ENCODE measurements around the gene LPIN3. TPM values are rescaled to one million over a fixed set of nuclear protein-coding genes. Genes with fewer than 3 reads are reported as not detected.

The LPIN3 gene
- total RNA-seq, 6 donors from 2014 or later = 9.4 to 78.6 (median 14.2) TPM

DNA sequence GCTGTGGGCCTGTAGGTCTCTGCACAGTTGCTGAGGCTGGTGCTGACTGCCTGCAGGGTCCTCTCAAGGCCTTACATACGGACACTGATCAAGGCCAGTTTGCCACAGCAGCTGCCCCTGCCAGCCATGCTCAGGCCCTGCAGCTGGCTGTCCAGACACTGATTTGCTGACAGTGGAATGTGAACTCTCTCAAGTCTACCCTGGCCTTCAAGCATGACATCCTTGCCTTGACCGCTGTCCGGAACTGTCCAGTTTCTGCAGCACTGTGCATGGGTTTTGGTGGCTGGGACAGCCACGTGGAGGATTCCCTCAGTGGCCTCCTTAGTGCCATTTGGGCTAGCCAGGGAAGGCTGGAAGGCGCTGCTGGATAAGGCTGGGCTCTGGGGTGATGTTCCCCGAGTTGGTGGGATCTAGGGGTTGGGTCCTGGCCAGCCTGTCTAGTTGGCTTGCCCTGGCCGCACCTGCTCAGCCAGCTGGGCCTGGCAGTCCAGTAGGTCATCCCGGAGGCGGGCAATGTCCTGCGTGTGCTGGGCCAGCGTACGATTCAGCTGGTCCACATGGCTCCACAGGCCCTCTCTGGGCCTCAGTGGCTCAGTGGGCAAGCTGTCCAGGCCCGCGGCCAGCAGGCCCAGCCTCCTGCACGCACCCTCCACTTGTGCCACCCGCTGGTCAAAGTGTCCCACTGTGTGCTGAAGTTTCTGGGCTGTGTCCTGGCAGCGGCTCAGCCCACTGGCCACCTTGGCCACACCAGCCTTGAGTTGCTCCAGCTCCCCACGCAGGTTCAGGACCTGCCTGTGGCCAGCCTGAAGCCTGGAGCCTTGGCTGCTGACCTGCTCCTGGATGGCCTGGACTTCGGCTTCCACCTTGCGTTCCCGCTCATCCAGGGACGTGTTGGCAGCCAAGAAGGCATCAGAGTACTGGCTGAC, 20.5 kb downstream of the LPIN3 start:
- Histone ChIP-seq H3K27ac (no peak overlapping the region), H3K36me3 (peaks cover 0 to 23% (median 8%) of the 10 kb centered on the region in 4 donors), H3K27me3 (peaks cover 0 to 15% (median 4%) of the 10 kb centered on the region in 4 donors), H3K4me3 (no peak overlapping the region), H3K4me1 (peaks cover 3 to 7% (median 4%) of the 10 kb centered on the region in 4 donors), H3K9me3 (no peaks in the 10 kb centered on the region)
- no peak for ATAC-seq (ENCODE audit: low FRiP score in 2 of 2)
- peak in 1 of 2 donors; percentile 73 for DNase-seq
- no peak for TF ChIP-seq POLR2A (IDR thresholded peaks at IDR 0.05)
- 89 to 91% methylated on average over 8 to 12 of the region's 22 CpGs for WGBS, 2 donors

DNA sequence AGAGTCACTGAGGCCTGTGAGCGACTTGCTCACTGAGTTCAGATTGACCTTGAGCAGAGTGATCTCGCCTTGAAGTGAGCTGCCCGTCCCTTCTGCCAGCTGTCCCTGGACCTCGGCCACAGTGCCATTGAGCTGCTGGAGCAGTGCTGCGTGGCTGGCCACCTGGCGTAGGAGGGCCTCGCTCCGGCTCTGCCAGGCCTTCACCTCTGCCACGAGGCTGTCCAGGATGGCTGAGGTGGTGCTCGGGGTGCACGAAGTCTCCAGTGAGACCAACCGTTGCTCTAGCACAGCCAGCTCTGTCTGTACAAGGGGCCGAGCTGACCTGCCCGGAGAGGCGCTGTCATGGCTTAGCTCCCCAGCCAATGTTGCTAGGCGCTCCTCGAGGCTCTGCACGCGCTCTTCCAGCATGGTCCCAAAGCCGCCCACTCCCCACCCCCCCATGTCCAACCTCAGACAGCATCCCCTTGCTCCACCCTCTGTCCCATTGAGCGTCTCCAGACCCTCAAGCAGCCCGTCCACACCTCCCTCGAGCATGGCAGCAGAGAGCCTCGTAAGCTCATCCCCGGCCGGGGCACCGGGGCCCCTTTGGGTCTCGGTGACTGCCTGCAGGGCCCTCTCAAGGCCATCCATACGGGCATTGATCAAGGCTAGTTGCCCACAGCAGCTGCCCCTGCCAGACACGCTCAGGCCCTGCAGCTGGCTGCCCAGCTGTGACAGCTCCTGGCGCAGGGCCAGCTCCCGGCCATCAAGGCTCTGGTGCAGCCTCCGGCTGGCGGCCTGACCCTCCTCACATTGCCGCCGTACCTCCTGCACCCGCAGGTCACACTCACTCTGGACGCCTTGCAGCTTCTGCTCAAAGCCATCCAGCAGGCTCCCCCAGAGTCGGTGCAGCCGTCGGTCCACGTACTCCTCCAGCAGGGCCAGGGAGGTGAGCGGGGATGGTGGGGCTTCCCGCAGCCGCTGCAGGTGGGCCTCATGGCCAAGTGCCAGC, 21.4 kb downstream of the LPIN3 start:
- Histone ChIP-seq H3K9me3 (no peaks in the 10 kb centered on the region), H3K36me3 (peaks cover 0 to 13% (median 6%) of the 10 kb centered on the region in 4 donors), H3K4me3 (no peak overlapping the region), H3K27me3 (peaks cover 0 to 22% (median 9%) of the 10 kb centered on the region in 4 donors), H3K27ac (no peak overlapping the region), H3K4me1 (peaks cover 8 to 16% (median 10%) of the 10 kb centered on the region in 4 donors)
- peak in 1 of 2 donors; percentile 85 for DNase-seq
- WGBS, 2 donors = 84 to 86% methylated on average over 18 to 41 of the region's 45 CpGs
- TF ChIP-seq POLR2A (IDR thresholded peaks at IDR 0.05) (no peak), EP300 (IDR thresholded peaks at IDR 0.05) (no peak), POLR2AphosphoS5 (IDR thresholded peaks at IDR 0.05) (no peak)
- TF ChIP-seq, protein P1, sequence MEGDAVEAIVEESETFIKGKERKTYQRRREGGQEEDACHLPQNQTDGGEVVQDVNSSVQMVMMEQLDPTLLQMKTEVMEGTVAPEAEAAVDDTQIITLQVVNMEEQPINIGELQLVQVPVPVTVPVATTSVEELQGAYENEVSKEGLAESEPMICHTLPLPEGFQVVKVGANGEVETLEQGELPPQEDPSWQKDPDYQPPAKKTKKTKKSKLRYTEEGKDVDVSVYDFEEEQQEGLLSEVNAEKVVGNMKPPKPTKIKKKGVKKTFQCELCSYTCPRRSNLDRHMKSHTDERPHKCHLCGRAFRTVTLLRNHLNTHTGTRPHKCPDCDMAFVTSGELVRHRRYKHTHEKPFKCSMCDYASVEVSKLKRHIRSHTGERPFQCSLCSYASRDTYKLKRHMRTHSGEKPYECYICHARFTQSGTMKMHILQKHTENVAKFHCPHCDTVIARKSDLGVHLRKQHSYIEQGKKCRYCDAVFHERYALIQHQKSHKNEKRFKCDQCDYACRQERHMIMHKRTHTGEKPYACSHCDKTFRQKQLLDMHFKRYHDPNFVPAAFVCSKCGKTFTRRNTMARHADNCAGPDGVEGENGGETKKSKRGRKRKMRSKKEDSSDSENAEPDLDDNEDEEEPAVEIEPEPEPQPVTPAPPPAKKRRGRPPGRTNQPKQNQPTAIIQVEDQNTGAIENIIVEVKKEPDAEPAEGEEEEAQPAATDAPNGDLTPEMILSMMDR (IDR thresholded peaks at IDR 0.05) = no peak
- no peak for ATAC-seq (ENCODE audit: low FRiP score in 2 of 2)

DNA sequence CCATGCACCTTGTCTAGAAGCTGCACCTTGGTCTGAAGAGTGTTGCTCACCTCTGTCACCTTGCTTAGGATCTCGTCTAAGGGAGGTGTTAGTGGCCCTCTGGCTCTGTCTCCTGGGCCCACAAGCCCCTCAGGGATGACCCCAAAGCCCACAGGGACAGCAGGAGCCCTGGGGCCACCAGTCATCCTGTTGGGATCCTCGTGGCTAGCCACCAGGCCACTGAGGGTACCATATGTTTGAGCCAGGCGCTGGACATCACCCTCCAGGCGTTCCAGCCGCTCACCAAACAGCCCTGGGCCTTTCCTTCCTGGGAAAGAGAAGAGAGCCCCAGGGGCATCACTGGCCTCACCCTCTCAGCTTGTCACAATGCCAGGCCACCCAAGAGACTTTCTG, 22.1 kb downstream of the LPIN3 start:
- DNase-seq = no peak
- Histone ChIP-seq H3K27me3 (peaks cover 0 to 26% (median 11%) of the 10 kb centered on the region in 4 donors), H3K9me3 (no peaks in the 10 kb centered on the region), H3K36me3 (peaks cover 0 to 8% (median 3%) of the 10 kb centered on the region in 4 donors), H3K27ac (no peak overlapping the region), H3K4me3 (no peak overlapping the region), H3K4me1 (peaks cover 8 to 16% (median 10%) of the 10 kb centered on the region in 4 donors)
- WGBS, 2 donors = 86 to 95% methylated on average over 3 to 5 of the region's 5 CpGs
- ATAC-seq (ENCODE audit: low FRiP score in 2 of 2) = no peak
- TF ChIP-seq EP300 (IDR thresholded peaks at IDR 0.05) (no peak), POLR2AphosphoS5 (IDR thresholded peaks at IDR 0.05) (no peak), POLR2A (IDR thresholded peaks at IDR 0.05) (no peak)
- TF ChIP-seq, protein P1 (IDR thresholded peaks at IDR 0.05) = no peak

DNA sequence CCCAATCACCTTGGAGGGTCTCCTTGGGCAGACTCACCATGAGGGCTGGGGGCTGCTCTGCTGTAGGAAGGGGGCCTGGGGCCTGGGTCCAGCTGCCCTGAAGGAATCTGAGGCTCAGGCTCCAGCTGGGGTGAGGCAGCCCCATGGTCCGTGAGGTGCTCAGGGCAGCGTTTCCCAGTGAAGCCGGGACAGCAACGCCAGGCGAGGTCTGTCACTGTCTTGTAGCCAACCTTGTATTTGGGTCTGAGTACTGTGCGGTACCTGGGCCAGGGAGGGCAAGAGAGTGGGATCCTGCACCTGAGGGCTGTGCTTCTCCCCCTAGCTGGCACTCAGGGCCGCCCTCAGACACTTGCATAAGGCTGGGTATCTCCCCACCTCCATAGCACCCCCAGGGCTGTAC, 23.0 kb downstream of the LPIN3 start:
- no peak overlapping the region for H3K4me3 ChIP-seq
- DNase-seq (no peak), ATAC-seq (ENCODE audit: low FRiP score in 2 of 2) (no peak)
- no peak overlapping the region for H3K27ac ChIP-seq
- no peaks in the 10 kb centered on the region for H3K36me3 ChIP-seq
- WGBS, 2 donors = 100% methylated on average over 1 of the region's 7 CpGs; no CpG with 5 or more reads in 1 of the 2 donors
- peaks cover 0 to 26% (median 11%) of the 10 kb centered on the region in 4 donors for H3K27me3 ChIP-seq
- TF ChIP-seq, protein P1 (IDR thresholded peaks at IDR 0.05) = no peak
- TF ChIP-seq POLR2AphosphoS5 (IDR thresholded peaks at IDR 0.05) = no peak
- TF ChIP-seq EP300 (IDR thresholded peaks at IDR 0.05) = no peak
- TF ChIP-seq POLR2A (IDR thresholded peaks at IDR 0.05) = no peak
- H3K9me3 ChIP-seq = no peaks in the 10 kb centered on the region
- H3K4me1 ChIP-seq = peaks cover 8 to 16% (median 10%) of the 10 kb centered on the region in 4 donors

Data from upper lobe of left lung (tissue), 6 donors.